GM21619 (cell line): ENCODE data around the gene HTR1E.
"Not testable (repeated sequence)": the region's sequence is repeated elsewhere in the genome, so short reads cannot be mapped to it uniquely, and the experiment has no call there.

Experiments
- ATAC-seq: cut with Tn5 transposase; IDR thresholded peaks from one replicate; pipeline ENCODE4 v1.9.1; 2021; ENCODE audit not compliant: unreplicated experiment

The HTR1E gene, protein sequence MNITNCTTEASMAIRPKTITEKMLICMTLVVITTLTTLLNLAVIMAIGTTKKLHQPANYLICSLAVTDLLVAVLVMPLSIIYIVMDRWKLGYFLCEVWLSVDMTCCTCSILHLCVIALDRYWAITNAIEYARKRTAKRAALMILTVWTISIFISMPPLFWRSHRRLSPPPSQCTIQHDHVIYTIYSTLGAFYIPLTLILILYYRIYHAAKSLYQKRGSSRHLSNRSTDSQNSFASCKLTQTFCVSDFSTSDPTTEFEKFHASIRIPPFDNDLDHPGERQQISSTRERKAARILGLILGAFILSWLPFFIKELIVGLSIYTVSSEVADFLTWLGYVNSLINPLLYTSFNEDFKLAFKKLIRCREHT

DNA sequence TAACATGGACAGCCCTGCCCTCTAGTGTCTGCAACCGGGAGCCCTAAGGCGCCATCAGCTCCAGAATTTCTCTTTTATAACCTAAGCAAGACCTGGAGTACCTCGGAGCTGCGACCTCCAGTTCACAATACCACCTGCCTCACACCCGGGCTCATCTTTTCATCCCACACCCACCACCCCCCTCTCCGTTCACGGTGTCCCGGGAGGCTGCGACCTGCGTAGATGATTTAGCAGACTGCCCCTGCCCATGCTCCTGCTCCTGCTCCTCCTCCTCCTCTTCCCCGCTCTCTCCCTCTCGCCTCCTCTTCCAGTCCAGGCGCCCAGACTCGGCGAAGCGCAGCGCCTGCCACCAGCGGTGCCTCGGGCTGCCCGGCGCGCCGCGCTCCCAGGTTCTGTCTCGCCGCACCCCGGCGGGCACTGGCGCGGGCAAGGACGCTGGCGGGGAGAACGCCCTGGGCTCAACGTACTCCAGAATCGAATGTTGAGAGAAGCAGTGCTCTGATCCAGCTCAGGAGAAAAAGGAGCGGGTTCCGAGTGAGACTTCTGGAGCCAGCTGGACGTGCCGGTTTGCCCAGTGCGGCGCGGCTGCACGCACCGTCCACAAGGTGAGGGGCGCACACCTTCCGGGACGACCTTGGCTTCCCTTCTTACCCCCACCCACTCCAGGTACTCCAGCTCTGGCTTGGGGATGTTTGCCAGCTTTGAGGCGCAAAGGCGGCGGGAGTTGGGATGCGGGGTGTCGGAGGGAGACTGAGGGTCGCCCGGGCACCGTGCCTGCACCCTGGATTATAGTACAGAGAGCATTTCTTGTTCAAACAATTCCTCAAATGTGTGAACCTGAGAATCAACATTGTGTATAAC is at the start of gene HTR1E:
TSS of gene HTR1E (plus strand) at position 310 of the 861 bp plus-strand sequence. CDS start 77,807 bp downstream, outside the sequence.
- peak; percentile 58 for ATAC-seq

DNA sequence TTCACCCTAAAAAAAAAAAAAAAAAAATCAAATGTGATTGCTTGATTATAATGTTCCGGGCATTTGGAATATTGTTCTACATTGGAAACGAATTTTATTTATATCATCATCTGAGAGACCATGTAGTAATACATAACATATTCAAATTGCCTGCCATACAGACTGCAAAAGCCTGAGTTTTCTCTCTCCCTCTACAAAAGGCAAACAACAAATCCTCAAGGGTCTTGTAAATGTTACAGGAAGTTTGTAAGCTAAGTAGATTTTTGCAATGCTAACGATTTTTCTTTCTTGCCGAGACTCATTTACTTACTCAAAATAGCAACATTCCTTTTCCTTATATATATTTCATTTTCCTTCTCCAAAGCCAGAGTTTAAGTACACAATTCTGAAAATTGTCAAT is 49.0 kb upstream of the HTR1E start:
- ATAC-seq: no peak

DNA sequence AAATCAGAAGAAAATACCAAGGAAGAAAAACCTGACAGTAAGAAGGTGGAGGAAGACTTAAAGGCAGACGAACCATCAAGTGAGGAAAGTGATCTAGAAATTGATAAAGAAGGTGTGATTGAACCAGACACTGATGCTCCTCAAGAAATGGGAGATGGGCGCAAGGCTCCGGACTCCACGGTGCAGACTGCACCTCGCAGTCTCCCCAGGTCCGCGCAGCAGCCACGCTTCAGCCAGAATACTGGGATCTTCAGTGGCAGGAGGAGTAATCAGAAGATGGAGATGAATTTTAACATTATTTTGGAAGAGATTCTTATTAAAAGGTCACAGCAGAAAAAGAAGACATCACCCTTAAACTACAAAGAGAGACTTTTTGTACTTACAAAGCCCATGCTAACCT is 40.1 kb upstream of the HTR1E start:
- ATAC-seq: not testable (repeated sequence)

DNA sequence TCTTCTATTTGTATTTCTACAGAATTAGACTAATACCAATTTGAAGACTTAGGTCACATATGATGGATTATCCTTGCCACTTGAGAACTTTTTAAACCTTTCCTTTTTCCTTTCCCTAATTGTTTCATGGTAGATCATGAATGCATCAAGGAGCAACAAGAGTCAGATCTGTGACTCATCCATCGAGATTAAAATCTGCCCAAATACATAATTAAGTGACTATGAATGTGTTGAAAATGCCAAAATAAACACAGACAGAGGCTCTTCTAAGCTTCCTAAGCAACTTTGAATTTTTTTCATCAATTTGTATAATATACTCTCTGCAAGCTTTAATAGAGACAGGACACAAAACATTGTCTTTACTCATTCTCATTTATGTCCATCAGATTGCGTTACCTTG is 23.5 kb upstream of the HTR1E start:
- ATAC-seq: no peak

DNA sequence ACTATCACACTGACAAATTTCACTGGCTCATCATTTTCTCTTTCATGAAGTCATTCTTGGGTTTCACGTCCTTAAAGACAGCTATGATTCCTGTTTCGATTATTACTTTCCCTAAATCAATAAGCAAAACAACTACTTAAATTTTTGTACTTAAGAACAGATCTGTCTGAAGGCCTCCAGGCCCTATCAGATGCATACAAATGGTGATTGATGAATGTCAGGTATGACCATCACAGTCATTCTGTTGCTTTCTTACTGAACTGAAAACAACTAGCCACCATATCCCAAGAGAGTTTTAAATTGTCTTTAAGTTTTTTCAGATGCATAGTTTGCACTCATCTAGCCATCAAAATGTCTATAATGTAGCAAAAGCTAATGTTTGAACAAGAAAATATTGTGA is 20.9 kb upstream of the HTR1E start:
- ATAC-seq: no peak

DNA sequence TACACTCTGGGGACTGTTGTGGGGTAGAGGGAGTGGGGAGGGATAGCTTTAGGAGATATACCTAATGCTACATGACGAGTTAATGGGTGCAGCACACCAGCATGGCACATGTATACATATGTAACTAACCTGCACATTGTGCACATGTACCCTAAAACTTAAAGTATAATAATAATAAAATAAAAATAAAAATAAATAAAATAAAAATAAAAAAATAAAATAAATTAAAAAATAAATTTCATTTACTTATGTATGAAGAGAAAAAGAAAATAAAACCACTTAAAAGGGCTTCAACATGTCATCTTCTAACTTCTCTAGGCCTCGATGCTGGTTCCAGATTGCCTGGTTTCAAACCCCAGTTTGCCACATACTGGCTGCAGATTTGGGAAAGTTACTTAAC is 10.2 kb upstream of the HTR1E start:
- ATAC-seq: not testable (repeated sequence)

DNA sequence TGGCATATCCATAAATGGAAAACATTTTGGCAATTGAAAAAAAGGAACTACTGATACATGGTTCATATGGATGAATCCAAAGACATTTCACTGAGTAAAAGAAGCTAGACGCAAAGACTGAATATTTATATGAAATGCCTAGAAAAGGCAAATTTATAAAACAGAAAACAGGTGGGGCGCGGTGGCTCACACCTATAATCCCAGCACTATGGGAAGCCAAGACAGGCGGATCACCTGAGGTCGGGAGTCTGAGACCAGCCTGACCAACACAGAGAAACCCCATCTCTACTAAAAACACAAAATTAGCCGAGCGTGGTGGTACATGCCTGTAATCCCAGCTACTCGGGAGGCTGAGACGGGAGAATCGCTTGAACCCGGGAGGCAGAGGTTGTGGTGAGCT is 9.5 kb upstream of the HTR1E start:
- ATAC-seq: not testable (repeated sequence)

DNA sequence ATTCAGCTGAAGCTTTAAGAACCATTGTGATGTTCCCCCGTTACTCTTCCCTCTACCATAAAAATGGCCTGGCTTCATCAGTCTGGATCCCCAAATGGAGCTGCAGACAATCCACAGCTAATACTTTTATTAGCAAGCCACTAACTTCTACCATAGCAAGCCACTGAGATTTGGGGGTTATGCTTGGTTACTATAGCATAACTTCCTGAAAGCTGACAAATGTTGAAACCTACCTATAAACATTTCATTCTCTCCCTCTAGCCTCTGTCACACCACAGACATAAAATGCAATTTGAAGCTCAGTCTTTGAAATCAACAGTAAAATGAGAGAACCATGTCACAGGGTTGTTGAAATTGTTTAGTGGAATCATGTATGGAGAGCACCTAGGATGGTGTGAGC is 3.0 kb upstream of the HTR1E start:
- no peak for ATAC-seq

DNA sequence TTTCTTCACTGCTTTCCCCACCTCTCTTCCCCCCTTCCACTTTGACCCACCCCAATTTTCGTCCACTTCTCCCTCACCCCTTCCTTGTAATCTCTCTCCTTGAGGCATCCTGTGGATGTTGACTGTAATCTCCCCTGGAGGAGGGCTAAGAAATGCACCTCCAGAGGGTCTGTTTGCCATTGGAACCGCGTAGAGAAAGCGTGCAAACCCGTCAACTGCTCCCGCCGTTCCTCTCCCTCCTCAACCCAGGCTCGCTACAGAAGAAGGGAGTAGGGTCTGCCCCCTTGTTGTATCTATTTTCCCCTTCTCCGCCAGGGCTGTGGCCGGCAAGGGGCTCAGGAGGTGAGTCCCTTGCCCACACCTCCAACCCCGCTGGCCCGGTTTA is 502 bp upstream of the HTR1E start:
- ATAC-seq: no peak

DNA sequence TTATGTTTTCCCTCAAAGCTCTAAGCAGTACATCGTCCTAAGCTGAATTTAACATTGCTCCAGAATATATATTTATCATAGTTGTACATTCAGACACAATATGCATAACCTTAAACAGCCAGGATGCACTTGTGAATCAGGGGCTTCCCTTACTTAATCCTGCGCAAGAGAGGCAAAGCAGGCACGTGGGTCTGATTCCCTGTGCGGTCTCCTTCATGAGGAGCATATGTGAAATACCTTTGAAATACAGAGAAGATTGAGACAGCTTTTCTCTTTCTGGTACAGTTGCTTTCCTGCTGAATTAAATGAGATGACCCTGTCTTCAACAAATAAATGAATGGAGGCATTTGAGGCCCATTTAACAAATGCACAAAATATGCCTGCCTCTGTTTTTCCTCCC is 1.5 kb downstream of the HTR1E start:
- no peak for ATAC-seq

DNA sequence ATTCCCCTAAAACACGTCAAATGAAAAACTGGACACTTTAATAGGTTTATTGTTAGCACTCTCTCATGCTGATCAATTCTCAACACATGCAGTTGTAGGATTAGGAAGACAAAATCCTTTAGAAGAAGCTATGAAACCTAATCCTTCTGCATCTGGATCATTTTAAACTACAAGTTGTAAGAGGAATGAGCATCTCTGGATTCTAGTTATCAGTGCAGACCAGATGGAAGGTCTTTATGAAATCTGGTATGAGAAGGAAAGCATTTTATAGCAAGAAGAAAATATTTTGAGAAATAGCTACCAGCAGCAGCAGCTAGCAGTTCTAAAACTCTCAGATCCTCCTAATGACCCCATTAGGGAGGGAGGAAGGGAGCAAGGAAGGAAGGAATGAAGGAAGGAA is 4.1 kb downstream of the HTR1E start:
- ATAC-seq: no peak

DNA sequence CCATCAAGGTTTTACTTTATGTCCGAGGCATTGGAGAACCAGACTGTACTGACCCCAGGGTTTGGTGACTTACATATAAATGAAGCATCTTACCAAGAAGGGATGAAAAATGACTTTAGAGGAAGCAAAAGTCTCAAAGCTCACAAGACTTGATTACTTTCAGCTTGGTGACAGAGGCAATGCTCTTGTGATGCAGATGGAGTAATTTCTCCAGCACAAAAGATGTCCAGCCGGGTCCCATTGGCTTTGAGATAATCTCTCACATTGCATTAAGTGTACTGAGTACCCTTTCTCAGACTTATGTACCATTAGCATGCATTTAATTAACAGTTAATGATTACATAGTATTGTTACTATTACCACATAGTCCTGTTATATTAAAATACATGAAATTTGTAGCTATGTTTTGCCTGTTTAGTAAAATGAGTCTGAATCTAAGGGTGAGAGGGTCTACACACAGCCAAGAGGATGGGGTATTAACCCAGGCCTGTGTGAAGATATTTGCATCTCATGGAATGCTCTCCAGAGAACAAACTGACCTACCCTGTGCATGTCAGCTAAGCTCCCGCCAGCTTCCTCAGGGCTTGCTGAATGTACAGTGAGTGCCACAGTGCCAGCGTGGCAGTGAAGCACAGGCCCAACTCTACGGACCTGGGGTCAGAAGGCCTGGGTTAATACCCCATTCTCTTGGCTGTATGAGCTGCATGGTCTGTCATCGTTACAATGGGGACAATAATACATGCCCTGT is 5.6 kb downstream of the HTR1E start:
- ATAC-seq: no peak

DNA sequence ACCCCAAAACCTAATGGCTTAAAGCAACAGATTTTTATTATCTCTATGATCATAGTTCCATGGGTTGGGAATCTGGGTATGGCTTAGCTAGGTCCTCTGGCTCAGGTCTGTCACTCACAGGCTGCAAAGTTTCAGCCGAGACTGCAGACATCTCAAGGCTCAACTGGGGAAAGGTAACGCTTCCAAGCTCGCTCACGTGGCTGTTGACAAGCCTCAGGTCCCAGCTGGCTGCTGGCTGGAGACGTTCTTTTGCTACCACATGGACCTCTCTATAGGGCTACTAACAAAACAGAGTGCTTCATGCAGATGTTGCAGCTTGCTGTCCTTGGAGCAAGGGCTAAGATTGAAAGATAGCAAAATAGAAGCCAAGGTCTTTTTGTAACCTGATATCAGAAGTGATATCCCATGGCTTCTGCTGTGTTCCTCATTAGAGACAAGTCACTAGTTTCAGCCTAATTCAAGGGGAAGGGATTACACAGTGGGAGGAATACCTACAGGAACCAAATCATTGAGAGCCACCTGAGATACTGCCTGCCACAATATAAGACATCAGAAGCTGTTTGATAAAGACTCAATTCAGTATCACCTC is 6.6 kb downstream of the HTR1E start:
- no peak for ATAC-seq

DNA sequence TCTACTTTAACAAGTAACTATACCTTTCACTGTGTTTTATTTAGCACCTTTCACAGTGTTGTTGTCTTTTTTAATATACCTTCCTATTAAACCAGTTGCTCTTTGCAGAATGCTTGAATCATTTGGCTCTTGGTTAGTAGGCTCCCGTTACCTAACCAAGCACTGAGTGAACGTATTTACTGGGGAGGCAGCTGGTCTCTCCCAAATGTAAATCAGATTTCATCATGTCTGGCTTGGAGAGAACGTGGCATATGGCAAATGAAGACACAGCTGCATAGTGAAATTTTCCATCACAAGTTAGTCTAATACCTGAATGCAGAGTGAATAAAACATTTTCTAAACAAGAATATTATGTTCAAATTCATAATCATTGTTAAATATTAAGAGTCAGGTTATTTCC is 12.4 kb downstream of the HTR1E start:
- no peak for ATAC-seq

DNA sequence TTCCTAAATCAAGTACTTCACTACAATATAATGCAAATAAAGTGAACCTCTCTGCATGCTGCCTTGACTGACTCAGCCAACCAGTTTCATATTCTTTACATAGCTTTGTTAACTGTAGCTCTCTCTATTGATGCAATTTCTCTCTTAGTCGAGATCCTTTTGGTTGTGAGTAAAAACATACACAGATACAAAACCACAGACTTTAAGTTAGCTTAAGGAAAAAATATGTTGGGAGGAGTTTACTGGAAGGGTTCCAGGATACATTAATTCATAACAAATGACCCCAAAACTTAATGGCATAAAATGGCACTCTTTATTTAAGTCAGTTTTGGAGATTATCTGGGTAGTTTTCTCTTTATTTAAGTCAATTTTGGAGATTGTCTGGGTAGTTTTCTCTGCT is 15.7 kb downstream of the HTR1E start:
- no peak for ATAC-seq

DNA sequence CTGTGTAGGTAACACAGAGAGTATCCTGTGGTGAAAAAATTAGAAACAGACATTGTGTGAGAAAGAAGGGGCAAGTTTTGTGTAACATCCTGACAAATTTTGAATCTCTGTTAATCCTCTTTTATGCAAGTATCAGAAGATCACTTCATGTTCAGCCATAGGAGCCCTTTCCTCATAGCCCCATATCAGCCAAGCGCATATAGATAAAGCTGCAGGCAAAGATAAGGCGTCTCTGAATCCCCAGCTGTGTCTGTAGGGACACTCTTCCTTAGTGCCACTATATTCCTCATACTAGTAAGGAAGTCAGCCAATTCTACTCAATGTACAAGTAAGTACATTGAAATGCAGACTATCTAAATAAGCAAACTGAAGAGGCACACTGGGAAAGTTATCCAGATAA is 22.3 kb downstream of the HTR1E start:
- ATAC-seq: no peak

DNA sequence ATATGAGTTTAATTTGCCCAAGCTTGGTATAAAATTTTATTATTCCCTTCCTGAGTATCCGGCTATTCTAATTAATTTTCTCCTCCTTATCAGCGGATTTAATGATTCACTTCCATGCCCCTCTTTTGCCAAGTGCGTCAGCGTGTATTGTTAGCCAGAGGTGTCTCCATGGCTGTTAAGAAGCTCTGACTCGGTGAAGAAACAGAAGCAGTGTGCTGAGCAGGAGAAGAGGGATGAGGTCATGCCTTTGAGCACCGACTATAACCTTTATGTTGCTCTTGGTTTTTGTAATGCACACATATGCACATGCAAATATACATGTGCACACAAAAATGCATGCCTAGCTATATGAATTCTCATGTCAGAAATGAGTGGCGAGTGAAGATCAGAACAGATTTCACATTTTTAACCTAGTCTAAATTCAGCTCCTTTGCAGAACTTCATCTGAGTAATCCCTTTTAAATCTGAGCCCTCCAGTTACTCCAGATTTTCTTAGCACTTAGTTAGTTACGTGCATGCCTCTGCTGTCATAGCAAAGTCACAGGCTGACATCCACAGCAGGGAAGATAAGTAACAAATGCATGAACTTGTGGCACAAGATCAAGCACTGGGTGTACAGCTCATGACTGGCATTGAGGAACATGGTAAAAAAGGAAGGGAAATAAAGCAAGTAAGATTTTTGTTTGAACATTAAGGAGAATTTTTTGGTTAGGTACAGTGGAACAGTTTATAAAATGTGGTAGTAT is 24.3 kb downstream of the HTR1E start:
- no peak for ATAC-seq

DNA sequence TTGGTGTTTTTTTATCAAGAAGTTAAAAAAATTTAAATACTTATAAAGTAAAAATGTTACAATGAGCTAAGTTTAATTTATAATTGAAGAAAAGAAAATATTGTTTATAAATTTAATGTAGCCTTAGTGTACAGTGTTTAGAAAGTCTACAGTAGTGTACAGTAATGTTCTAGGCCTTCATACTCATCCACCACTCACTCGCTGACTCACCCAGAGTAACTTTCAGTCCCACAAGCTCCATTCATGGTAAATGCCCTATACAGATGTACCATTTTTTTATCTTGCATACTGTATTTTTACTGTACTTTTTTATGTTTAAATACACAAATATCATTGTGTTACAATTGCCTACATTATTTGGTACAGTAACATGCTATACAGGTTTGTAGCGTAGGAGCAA is 26.0 kb downstream of the HTR1E start:
- ATAC-seq: no peak

DNA sequence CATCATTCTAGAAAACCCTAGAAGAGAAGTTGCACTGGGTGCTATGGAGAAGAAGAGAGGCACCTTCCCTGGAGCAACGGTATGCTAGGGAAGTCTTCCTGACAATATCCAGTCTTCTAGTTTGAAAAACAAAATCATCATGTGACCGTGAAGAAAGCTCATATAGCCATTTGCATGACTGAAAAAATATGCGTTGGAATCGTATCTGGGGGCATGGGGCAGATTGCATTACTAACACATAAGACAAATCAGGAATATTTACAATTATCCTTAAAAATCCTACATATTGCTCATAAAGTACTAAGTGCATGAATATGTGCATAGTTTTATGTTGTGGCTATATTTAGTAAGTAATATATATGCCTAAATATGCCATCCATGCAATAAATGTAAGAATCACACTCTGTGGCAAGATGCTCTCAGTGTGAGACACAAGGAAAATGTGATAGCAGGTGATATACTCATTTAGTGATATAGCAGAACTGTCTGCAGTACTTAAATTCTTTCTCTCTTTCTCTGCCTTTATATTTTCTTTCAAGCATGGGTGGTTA is 26.8 kb downstream of the HTR1E start:
- ATAC-seq: no peak

DNA sequence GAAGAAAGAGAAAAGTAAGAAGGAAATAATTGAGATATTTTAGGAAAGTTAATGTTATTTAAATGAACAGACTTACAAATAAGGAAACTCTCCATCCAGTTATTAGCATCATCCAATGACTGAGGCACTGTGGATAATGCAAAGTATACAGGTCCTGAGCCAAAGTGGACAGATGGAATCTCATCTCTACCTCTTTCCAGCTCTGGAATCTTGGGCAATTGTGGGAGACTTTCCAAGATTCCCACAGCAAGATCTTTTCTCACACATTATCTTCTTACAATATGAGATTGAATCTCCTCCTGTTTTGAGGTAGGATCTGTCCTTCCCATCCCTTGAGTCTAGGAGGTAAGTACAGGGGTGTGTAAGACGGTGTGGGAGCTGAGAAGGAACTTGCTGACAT is 28.9 kb downstream of the HTR1E start:
- ATAC-seq: no peak
